ENCODE measurements around the gene COG2. TPM values are rescaled to one million over a fixed set of nuclear protein-coding genes. Genes with fewer than 3 reads are reported as not detected.

COG2 gene
- total RNA-seq, 1 donor from 2014 or later: 22.0 TPM

DNA sequence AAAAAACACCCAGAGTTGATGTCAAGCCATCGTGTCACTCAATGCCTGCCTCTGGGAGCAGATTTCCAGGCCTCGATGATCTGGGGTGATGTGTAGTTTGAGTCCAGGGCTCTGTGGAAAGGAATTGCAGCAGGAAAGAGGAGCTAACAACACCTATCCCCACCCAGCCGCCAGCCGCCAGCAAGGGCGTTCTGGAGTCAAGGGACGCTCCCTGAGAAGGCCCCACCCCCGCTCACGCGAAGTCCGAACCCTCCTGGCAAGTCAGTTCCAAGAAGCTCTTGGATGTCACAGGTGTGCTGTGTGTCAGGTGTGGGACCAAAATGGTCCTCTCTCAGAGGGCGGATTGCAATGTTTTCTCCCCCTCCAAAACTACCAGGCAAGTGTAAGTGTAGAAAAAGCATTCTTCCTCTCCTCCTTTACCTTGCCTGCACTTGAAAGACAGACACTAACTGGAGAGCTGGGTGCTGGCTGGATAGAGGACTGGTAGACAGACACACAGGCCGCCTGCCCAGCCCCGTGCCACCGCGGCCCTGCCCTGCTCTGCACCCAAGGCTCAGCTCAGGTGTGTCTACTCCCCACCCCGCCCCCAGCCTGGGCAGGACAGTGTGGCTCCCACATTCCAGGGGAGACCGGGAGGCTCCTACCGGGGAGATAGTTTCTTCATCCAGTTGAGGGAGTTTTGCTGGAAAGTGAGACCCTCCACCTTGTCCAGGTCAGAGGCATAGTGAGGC, 63.2 kb downstream of the COG2 start:
- DNase-seq (ENCODE audit: extremely low spot score, unreplicated experiment): no peak
- Mint-ChIP-seq H3K4me1 (ENCODE audit: unreplicated experiment) (no peaks in the 10 kb centered on the region), H3K4me3 (ENCODE audit: unreplicated experiment) (no peak overlapping the region), H3K36me3 (ENCODE audit: unreplicated experiment) (peaks cover 5% of the 10 kb centered on the region), H3K27ac (ENCODE audit: unreplicated experiment) (no peak overlapping the region), H3K9me3 (ENCODE audit: unreplicated experiment) (no peaks in the 10 kb centered on the region), H3K27me3 (ENCODE audit: unreplicated experiment) (peaks cover 2% of the 10 kb centered on the region)
- no peak for TF ChIP-seq CTCF (IDR thresholded peaks at IDR 0.05)

DNA sequence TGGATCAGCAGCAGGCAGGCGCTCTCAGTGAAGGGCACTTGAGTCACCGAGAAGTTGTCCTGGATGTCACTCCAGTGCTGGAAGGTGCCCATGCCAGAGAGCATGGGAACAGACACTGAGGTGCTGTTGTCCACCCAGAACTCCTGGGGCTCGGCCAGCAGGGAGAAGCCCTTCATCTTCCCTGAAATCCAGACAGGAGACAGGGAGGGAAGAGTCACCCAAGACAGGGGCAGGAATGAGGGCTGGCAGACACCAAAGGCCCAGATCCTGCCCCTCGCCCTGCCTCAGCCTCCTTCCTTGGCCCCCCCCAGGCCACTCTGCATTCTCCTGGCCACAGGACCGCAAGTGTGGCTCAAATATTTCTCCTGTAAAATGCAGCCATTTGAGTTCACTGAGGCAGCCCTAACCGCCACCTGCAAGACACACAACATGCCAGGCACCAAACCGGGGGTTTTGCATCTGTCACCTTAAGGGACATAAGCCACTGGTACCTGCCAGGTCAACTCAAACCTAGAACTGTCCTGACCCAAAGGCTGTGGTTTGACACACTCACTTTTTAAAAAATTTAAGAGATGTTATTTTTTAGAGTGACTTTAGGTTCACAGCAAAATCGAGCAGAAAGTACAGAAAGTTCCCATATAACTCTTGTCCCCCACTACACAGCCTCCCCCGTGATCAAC, 63.9 kb downstream of the COG2 start:
- DNase-seq (ENCODE audit: extremely low spot score, unreplicated experiment): no peak
- Mint-ChIP-seq H3K27me3 (ENCODE audit: unreplicated experiment) (peaks cover 2% of the 10 kb centered on the region), H3K4me1 (ENCODE audit: unreplicated experiment) (no peaks in the 10 kb centered on the region), H3K4me3 (ENCODE audit: unreplicated experiment) (no peak overlapping the region), H3K9me3 (ENCODE audit: unreplicated experiment) (no peaks in the 10 kb centered on the region), H3K36me3 (ENCODE audit: unreplicated experiment) (peaks cover 5% of the 10 kb centered on the region), H3K27ac (ENCODE audit: unreplicated experiment) (no peak overlapping the region)
- TF ChIP-seq CTCF (IDR thresholded peaks at IDR 0.05): no peak

- H3K4me3 Mint-ChIP-seq (ENCODE audit: unreplicated experiment): no peak overlapping the region
- H3K27ac Mint-ChIP-seq (ENCODE audit: unreplicated experiment): no peak overlapping the region
- TF ChIP-seq CTCF (IDR thresholded peaks at IDR 0.05): no peak
These were observed 64.8 kb downstream of the COG2 start for GRCh38 chr1:230706887-230707731.

GRCh38 chr1:230707732-230708630, 65.7 kb downstream of the COG2 start:
- Mint-ChIP-seq H3K4me3 (ENCODE audit: unreplicated experiment) (no peak overlapping the region), H3K9me3 (ENCODE audit: unreplicated experiment) (no peaks in the 10 kb centered on the region), H3K27ac (ENCODE audit: unreplicated experiment) (no peak overlapping the region), H3K27me3 (ENCODE audit: unreplicated experiment) (peaks cover 2% of the 10 kb centered on the region), H3K4me1 (ENCODE audit: unreplicated experiment) (peaks cover 3% of the 10 kb centered on the region), H3K36me3 (ENCODE audit: unreplicated experiment) (peaks cover 5% of the 10 kb centered on the region)
- TF ChIP-seq CTCF (IDR thresholded peaks at IDR 0.05): no peak
- DNase-seq (ENCODE audit: extremely low spot score, unreplicated experiment): no peak

More at GRCh38 chr1:230706887-230707731, 64.8 kb downstream of the COG2 start:
- no peak for DNase-seq (ENCODE audit: extremely low spot score, unreplicated experiment)
- H3K36me3 Mint-ChIP-seq (ENCODE audit: unreplicated experiment): peaks cover 5% of the 10 kb centered on the region
- peaks cover 2% of the 10 kb centered on the region for H3K27me3 Mint-ChIP-seq (ENCODE audit: unreplicated experiment)
- H3K4me1 Mint-ChIP-seq (ENCODE audit: unreplicated experiment): no peaks in the 10 kb centered on the region
- H3K9me3 Mint-ChIP-seq (ENCODE audit: unreplicated experiment): no peaks in the 10 kb centered on the region
